Fibroblast of skin of back (primary cell): ENCODE results near the gene DDX23. TPM values are rescaled to one million over a fixed set of nuclear protein-coding genes. Genes with fewer than 3 reads are reported as not detected.
"Not testable (repeated sequence)": the region's sequence is repeated elsewhere in the genome, so short reads cannot be mapped to it uniquely, and the experiment has no call there.

Experiments used
- DNase-seq: peaks from one replicate; pipeline ENCODE4 v3.0.0-alpha.2; 2013
- polyA plus RNA-seq, 2 experiments: library from polyadenylated mRNA; unstranded; fragments of 120-200 nt; gene quantifications; one replicate each; pipeline ENCODE4 v1.2.1, GENCODE V29; 2013; ENCODE audit not compliant: insufficient read length in 2 of 2

Gene DDX23
- 75.2 TPM for polyA plus RNA-seq (2013, experiment 1 of 2; ENCODE audit: insufficient read length)
- polyA plus RNA-seq (2013, experiment 2 of 2; ENCODE audit: insufficient read length), result 54.2 TPM

- peak; percentile 98 for DNase-seq
Observed at GRCh38 chr12:48851883-48852733, at the start of gene DDX23. Gene DDX23 (minus strand): TSS chr12:48852163. CDS start chr12:48845782, 6,381 bp downstream.

DNA sequence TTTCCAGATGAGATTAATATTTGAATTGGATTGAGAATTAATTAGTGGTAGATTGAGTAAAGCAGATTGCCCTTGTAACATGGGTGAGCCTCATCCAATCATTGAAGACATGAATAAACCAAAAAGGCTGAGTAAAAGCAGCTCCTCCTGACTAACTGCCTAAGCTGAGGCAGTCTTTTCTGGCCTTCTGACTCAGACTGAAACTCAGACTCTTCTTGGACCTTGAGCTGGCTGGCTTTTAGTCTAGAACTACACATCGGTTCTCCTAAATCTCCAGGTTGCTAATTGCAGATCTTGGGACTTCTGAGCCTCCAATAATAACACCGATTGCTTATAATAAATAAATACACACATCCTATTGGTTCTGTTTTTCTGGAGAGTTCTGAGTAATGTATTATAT is 49.3 kb upstream of the DDX23 start:
- no peak for DNase-seq

- no peak for DNase-seq
Observed at GRCh38 chr12:48899651-48900050, 47.7 kb upstream of the DDX23 start.

- DNase-seq, result no peak
Observed at GRCh38 chr12:48894271-48894670, 42.3 kb upstream of the DDX23 start.

GRCh38 chr12:48890657-48891418 is 38.9 kb upstream of the DDX23 start:
- peak; percentile 71 for DNase-seq

DNA sequence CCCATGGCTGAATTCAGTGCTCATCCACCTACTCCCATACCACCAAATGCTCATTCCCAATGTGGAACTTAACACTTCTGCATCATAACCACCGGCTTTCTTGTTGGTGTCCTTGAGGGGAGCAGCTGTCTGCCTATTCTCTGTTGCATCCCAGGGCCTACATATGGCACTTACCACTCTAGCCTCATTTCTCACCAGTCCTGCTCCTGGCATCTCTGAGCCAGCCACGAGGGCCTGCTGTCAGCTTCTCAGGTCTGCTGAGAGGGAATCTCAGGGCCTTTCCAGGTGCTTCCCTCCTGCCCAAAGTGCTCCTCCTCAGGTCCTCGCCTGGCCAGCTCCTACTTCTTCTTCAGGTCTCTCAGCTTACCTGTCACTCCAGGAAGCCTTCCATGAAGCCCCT is 37.7 kb upstream of the DDX23 start:
- no peak for DNase-seq

- DNase-seq, result no peak
Observed at GRCh38 chr12:48883305-48884161, 31.6 kb upstream of the DDX23 start.

DNA sequence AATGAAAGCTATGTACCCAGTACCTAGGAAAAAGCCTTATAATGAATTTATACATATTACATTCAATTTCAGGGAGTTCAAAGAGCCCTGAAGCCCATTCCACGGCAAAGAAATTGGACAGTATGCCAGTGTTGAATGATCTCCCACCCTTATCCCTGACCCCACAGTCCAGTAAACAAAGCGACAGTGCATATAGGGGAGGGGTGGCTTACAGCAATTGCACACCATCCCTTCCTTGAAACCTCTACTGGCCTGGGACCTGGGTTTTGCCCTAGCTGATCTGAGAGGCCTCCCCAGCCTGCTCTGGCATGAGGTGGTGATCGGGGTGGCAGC is 31.0 kb upstream of the DDX23 start:
- DNase-seq, result no peak

GRCh38 chr12:48882315-48882687 is 30.3 kb upstream of the DDX23 start:
- peak; percentile 63 for DNase-seq

GRCh38 chr12:48881686-48882314 is 29.8 kb upstream of the DDX23 start:
- no peak for DNase-seq

- DNase-seq, result no peak
Observed at GRCh38 chr12:48880647-48881046, 28.7 kb upstream of the DDX23 start.

GRCh38 chr12:48878548-48878947 is 26.6 kb upstream of the DDX23 start:
- DNase-seq, result no peak

GRCh38 chr12:48875944-48876515 is 24.1 kb upstream of the DDX23 start:
- DNase-seq, result no peak

- not testable (repeated sequence) for DNase-seq
Observed at GRCh38 chr12:48873534-48873933, 21.6 kb upstream of the DDX23 start.

GRCh38 chr12:48873096-48873495 is 21.1 kb upstream of the DDX23 start:
- DNase-seq, result no peak

GRCh38 chr12:48869191-48869590 is 17.2 kb upstream of the DDX23 start:
- DNase-seq, result no peak

DNA sequence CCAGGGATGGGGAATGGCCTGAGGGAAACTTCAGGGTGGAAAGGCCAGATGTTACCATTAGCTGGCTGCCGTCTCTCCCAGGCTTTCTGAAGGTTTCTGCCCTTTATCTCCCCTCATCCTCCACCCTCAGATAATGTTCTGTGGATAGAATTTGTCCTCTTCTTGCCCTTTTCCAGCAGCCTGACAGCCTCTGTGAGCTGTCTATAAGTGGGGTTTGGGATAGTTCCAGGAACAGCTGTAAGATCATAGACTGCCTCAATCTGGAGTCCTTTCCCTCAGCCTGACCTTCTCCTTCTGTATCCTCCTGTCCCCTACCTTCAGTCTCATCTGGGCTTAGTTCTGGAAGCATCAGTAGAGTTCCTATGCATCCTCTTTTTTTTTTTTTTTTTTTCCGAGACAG is 16.5 kb upstream of the DDX23 start:
- no peak for DNase-seq

GRCh38 chr12:48866052-48866711 is 14.2 kb upstream of the DDX23 start:
- no peak for DNase-seq

- DNase-seq, result peak; percentile 89
Observed at GRCh38 chr12:48865281-48866051, 13.5 kb upstream of the DDX23 start, which contains the start of gene RND1. Gene RND1 (minus strand): TSS chr12:48865870. CDS start chr12:48865767, 103 bp downstream.

DNA sequence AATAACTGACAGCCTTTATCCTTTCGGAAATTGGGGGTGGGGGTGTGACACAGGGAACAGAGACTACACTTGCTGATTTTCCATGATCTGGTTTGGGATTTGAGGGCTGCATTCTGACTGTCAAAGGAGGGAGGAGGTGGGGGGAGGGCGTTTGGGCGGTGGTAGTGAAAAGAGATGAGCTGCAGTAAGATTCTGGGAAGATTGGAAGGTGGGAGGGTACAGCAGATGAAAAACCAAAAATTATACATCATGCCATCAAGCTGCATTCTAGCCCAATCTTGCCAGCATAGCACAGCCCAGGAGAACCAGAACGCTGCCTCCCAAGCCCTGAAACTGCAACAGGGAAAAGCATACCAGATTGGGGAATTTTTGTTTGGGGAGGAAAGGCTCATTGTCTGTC is 11.3 kb upstream of the DDX23 start:
- no peak for DNase-seq
